ENCODE measurements around the gene CDK19.
"Not testable (repeated sequence)": the region's sequence is repeated elsewhere in the genome, so short reads cannot be mapped to it uniquely, and the experiment has no call there.

CDK19 gene

DNA sequence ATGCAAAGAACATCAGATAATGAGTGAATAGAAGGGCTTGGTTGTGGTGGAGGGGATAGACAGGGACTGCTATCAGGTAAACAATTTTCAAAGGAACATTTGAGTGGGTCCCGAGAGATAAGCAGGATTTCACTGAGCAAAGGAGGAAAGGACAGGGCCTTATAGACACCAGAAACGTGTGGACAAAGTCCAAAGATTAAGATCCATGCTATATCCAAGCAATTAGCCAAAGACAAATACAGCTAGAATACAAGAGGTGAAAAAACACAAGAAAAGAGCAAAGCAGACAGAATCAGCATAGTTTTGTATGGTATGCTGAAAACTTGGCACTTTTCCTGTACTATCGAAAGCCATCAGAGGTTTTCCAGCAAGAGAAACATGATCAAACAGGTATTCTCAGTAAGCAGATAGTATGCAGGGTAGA is 59.8 kb downstream of the CDK19 start:
- H3K4me3 ChIP-seq (replicated peaks; ENCODE audit: low read depth, low read length), result no peak overlapping the region
- no peaks in the 10 kb centered on the region for H3K27me3 ChIP-seq (replicated peaks; ENCODE audit: control insufficient read depth, insufficient read depth, low read length)
- TF ChIP-seq, protein P1, sequence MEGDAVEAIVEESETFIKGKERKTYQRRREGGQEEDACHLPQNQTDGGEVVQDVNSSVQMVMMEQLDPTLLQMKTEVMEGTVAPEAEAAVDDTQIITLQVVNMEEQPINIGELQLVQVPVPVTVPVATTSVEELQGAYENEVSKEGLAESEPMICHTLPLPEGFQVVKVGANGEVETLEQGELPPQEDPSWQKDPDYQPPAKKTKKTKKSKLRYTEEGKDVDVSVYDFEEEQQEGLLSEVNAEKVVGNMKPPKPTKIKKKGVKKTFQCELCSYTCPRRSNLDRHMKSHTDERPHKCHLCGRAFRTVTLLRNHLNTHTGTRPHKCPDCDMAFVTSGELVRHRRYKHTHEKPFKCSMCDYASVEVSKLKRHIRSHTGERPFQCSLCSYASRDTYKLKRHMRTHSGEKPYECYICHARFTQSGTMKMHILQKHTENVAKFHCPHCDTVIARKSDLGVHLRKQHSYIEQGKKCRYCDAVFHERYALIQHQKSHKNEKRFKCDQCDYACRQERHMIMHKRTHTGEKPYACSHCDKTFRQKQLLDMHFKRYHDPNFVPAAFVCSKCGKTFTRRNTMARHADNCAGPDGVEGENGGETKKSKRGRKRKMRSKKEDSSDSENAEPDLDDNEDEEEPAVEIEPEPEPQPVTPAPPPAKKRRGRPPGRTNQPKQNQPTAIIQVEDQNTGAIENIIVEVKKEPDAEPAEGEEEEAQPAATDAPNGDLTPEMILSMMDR (IDR thresholded peaks at IDR 0.05; ENCODE audit: insufficient read depth, low read length, poor library complexity, severe bottlenecking), result no peak
- no peaks in the 10 kb centered on the region for H3K36me3 ChIP-seq (ENCODE audit: control insufficient read depth, insufficient read depth, low read length)
- DNase-seq (ENCODE audit: extremely low read depth, insufficient read length), result no peak

DNA sequence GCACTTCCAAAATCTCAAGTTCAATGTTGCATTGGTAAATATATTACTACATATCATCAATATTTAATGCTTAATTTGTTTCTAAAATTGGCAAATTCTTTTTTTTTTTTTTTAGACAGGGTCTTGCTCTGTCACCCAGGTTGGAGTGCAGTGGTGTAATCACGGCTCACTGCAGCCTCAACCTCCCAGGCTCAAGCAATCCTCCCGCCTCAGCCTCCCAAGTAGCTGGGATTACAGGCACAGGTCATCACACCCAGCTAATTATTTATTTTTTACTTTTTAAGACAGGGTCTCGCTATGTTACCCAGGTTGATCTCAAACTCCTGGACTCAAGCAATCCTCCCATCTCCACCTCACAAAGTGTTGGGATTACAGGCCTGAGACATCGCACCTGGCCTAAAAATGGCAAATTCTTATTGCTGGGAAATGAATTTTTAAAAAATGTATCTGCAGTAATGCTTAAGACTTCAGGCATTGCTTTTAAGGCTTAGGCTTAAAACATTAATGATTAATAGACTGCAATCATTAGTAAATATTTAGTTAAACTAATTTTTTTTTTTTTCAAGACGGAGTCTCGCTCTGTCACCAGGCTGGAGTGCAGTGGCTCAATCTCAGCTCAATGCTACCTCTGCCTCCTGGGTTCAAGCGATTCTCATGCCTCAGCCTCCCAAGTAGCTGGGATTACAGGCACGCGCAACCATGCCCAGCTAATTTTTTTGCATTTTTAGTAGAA is 61.2 kb downstream of the CDK19 start:
- H3K4me3 ChIP-seq (replicated peaks; ENCODE audit: low read depth, low read length); H3K27me3 ChIP-seq (replicated peaks; ENCODE audit: control insufficient read depth, insufficient read depth, low read length); H3K36me3 ChIP-seq (ENCODE audit: control insufficient read depth, insufficient read depth, low read length); DNase-seq (ENCODE audit: extremely low read depth, insufficient read length): not testable (repeated sequence)

DNA sequence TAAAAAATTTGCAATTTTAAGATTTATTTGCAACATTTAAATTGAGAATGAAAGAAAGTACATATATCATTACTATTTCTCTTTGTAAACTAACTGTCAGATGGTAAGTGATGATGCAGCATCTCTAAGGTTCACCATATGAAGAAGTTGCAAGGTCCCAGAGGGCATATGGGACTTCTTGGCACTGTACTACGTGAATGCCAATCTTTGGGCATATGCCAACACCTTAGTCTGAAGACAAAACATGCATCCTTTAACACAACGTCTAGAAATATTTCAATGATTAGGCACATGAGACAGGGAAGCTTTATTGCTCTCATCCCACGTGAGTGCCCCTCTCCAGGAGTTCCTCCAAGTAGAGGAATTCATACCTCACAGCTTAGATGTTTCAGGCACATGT is 66.8 kb downstream of the CDK19 start:
- TF ChIP-seq, protein P1 (IDR thresholded peaks at IDR 0.05; ENCODE audit: insufficient read depth, low read length, poor library complexity, severe bottlenecking), result no peak
- no peak overlapping the region for H3K4me3 ChIP-seq (replicated peaks; ENCODE audit: low read depth, low read length)
- no peaks in the 10 kb centered on the region for H3K36me3 ChIP-seq (ENCODE audit: control insufficient read depth, insufficient read depth, low read length)
- DNase-seq (ENCODE audit: extremely low read depth, insufficient read length), result no peak
- no peaks in the 10 kb centered on the region for H3K27me3 ChIP-seq (replicated peaks; ENCODE audit: control insufficient read depth, insufficient read depth, low read length)

DNA sequence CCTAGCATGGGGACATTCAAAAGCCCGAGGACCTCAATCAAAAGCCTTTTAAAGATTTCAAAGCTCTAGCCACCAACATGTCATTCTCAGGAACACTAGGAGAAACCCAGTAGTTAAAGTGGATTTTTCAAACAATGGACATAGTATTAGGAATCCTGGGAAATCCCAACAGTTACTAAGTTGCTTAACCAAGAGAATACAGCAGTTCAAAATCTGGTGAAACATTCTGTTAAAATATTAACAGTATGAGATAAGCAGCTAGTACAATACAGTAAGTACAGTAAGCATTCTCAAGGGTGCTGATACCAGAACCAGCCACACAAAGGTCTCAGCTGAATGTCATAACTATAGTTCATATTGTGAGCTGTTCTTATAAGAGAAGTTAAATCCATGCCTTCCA is 68.6 kb downstream of the CDK19 start:
- Histone ChIP-seq H3K4me3 (replicated peaks; ENCODE audit: low read depth, low read length) (no peak overlapping the region), H3K27me3 (replicated peaks; ENCODE audit: control insufficient read depth, insufficient read depth, low read length) (no peaks in the 10 kb centered on the region), H3K36me3 (ENCODE audit: control insufficient read depth, insufficient read depth, low read length) (no peaks in the 10 kb centered on the region; the same call in 1 of the 2 replicates)
- TF ChIP-seq, protein P1 (IDR thresholded peaks at IDR 0.05; ENCODE audit: insufficient read depth, low read length, poor library complexity, severe bottlenecking), result no peak
- DNase-seq (ENCODE audit: extremely low read depth, insufficient read length), result no peak

DNA sequence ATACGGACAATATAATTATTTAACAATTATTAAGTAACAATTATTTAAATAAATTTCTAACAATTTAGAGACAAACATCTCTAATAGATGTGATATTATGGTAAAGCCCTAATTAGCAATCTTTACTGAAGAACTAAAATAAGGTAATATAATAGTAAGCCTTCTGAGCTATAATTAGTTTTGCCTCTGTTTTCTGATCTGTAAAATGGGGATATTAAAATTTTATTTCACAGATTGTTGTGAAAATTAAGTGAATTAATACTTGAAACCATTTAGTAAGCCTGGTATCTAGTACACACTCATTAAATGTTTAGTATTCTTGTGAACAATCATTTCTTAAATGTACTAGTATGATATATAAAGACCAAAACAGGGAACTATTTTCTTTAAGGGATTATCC is 70.3 kb downstream of the CDK19 start:
- TF ChIP-seq, protein P1 (IDR thresholded peaks at IDR 0.05; ENCODE audit: insufficient read depth, low read length, poor library complexity, severe bottlenecking), result no peak
- DNase-seq (ENCODE audit: extremely low read depth, insufficient read length), result no peak
- H3K36me3 ChIP-seq (ENCODE audit: control insufficient read depth, insufficient read depth, low read length), result no peaks in the 10 kb centered on the region; the same call in 1 of the 2 replicates
- no peaks in the 10 kb centered on the region for H3K27me3 ChIP-seq (replicated peaks; ENCODE audit: control insufficient read depth, insufficient read depth, low read length)
- no peak overlapping the region for H3K4me3 ChIP-seq (replicated peaks; ENCODE audit: low read depth, low read length)

DNA sequence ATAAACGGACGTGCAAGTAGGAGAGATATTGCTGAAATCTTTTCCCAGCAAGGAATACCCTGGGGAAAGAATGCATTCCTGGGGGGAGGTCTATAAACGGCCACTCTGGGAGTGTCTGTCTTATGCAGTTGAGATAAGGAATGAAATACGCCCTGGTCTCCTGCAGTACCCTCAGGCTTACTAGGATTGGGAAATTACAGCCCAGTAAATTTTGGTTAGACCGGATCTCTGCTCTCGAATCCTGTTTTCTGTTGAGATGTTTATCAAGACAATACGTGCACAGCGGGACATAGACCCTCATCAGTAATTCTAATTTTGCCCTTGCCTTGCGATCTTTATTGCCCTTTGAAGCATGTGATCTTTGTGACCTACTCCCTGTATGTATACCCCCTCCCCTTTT is 72.7 kb downstream of the CDK19 start:
- not testable (repeated sequence) for DNase-seq (ENCODE audit: extremely low read depth, insufficient read length); H3K36me3 ChIP-seq (ENCODE audit: control insufficient read depth, insufficient read depth, low read length)

DNA sequence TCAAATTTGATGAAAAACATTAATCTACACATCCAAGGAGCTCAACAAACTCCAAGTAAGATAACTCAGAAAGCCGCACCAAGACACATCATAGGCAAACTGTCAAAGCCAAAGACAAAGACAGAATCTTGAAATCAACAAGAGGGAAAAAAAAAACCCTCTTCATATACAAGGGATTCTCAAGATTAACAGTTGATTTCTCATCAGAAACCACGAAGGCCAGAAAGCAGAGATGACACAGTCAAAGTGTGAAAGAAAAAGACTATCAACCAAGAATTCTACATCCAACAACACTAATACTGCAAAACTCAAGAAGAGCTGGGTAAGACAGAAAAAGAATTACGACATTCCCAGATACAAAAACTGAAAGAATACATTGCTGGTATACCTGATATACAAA is 73.8 kb downstream of the CDK19 start:
- no peaks in the 10 kb centered on the region for H3K27me3 ChIP-seq (replicated peaks; ENCODE audit: control insufficient read depth, insufficient read depth, low read length)
- no peaks in the 10 kb centered on the region; the same call in 1 of the 2 replicates for H3K36me3 ChIP-seq (ENCODE audit: control insufficient read depth, insufficient read depth, low read length)
- no peak overlapping the region for H3K4me3 ChIP-seq (replicated peaks; ENCODE audit: low read depth, low read length)
- DNase-seq (ENCODE audit: extremely low read depth, insufficient read length), result no peak
- TF ChIP-seq, protein P1 (IDR thresholded peaks at IDR 0.05; ENCODE audit: insufficient read depth, low read length, poor library complexity, severe bottlenecking), result no peak

More for the DNA sequence above, 72.7 kb downstream of the CDK19 start:
- not testable (repeated sequence) for H3K4me3 ChIP-seq (replicated peaks; ENCODE audit: low read depth, low read length); H3K27me3 ChIP-seq (replicated peaks; ENCODE audit: control insufficient read depth, insufficient read depth, low read length)

Measured in GM06990 (cell line).